SK-N-SH (cell line): ENCODE data around the gene PRKG1.

Source experiments
- EP300 ChIP-seq, 2 experiments: IDR thresholded peaks; 2 replicates each; pipeline versions ENCODE4 v1.4.0 to v1.6.1; 2012; ENCODE audit warnings: borderline replicate concordance in 1 of 2, low read depth in 1 of 2, low read length in 1 of 2
- FOXJ3 ChIP-seq: sonication (generic); formaldehyde crosslinking; IDR thresholded peaks from 2 replicates; pipeline ENCODE4 v1.5.1; 2020; ENCODE audit warnings: mild to moderate bottlenecking, missing genetic modification reagents
- GATA2 ChIP-seq: sonication (generic); formaldehyde crosslinking; IDR thresholded peaks from 2 replicates; pipeline ENCODE4 v1.5.0; 2020; ENCODE audit warnings: mild to moderate bottlenecking, missing genetic modification reagents
- MXI1 ChIP-seq: IDR thresholded peaks from 2 replicates; pipeline ENCODE4 v1.6.1; 2012; ENCODE audit warnings: mild to moderate bottlenecking, low read depth, low read length, improper control_type of control experiment
- TF ChIP-seq, protein P1 (sequence below): fragments of 200-600 bp; sonication (generic); IDR thresholded peaks from 2 replicates; pipeline ENCODE4 v1.6.1; 2017; ENCODE audit warnings: antibody characterized with exemption, mild to moderate bottlenecking, moderate library complexity

DNA sequence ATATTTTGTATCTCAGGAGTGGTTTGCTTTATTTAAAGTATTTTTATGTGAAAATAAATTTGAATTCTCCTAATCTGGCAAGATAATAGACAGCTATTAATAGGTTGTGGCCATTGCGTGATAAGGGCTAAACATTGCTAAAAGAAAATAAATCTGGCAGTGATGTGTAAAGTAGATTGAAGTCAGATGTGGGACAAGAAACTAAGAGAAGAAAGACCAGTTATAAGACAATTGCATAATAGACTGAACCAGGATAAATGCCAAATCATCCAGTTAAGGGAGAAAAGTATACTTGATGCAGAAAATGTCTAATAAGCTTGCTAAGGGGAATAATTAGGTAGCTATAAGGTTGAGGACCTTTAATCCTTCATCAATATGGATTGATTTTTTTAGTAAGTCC, 822.6 kb downstream of the PRKG1 start:
- TF ChIP-seq, protein P1, sequence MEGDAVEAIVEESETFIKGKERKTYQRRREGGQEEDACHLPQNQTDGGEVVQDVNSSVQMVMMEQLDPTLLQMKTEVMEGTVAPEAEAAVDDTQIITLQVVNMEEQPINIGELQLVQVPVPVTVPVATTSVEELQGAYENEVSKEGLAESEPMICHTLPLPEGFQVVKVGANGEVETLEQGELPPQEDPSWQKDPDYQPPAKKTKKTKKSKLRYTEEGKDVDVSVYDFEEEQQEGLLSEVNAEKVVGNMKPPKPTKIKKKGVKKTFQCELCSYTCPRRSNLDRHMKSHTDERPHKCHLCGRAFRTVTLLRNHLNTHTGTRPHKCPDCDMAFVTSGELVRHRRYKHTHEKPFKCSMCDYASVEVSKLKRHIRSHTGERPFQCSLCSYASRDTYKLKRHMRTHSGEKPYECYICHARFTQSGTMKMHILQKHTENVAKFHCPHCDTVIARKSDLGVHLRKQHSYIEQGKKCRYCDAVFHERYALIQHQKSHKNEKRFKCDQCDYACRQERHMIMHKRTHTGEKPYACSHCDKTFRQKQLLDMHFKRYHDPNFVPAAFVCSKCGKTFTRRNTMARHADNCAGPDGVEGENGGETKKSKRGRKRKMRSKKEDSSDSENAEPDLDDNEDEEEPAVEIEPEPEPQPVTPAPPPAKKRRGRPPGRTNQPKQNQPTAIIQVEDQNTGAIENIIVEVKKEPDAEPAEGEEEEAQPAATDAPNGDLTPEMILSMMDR: no peak
- TF ChIP-seq EP300 (IDR thresholded peaks at IDR 0.05; ENCODE audit: borderline replicate concordance in 1 of 2, low read depth in 1 of 2, low read length in 1 of 2): no peak
- TF ChIP-seq FOXJ3 (CRISPR knock-in tag): no peak
- TF ChIP-seq GATA2 (CRISPR knock-in tag): no peak
- no peak for TF ChIP-seq MXI1
